HG03521 (cell line): Measurements from ENCODE around the gene TBC1D4.

Experiments used
- ATAC-seq: cut with Tn5 transposase; IDR thresholded peaks from one replicate; pipeline ENCODE4 v1.9.1; 2021; ENCODE audit warnings: mild to moderate bottlenecking, moderate library complexity; ENCODE audit not compliant: unreplicated experiment

The TBC1D4 gene

GRCh38 chr13:75421133-75421532, 60.8 kb downstream of the TBC1D4 start:
- no peak for ATAC-seq

- no peak for ATAC-seq
These were observed 62.3 kb downstream of the TBC1D4 start for GRCh38 chr13:75419656-75420055.

GRCh38 chr13:75418997-75419396, 63.0 kb downstream of the TBC1D4 start:
- ATAC-seq = no peak

- ATAC-seq = no peak
These were observed 63.7 kb downstream of the TBC1D4 start for GRCh38 chr13:75418186-75418843.

GRCh38 chr13:75417656-75418055, 64.3 kb downstream of the TBC1D4 start:
- no peak for ATAC-seq

- ATAC-seq = no peak
These were observed 65.0 kb downstream of the TBC1D4 start for GRCh38 chr13:75417012-75417384.

GRCh38 chr13:75416327-75417011, 65.5 kb downstream of the TBC1D4 start:
- ATAC-seq = peak; percentile 43

GRCh38 chr13:75415694-75416093, 66.3 kb downstream of the TBC1D4 start:
- no peak for ATAC-seq

GRCh38 chr13:75415171-75415570, 66.8 kb downstream of the TBC1D4 start:
- no peak for ATAC-seq

- no peak for ATAC-seq
These were observed 67.7 kb downstream of the TBC1D4 start for GRCh38 chr13:75414036-75414827.

- no peak for ATAC-seq
These were observed 69.9 kb downstream of the TBC1D4 start for GRCh38 chr13:75411924-75412537.

GRCh38 chr13:75410207-75410606, 71.8 kb downstream of the TBC1D4 start:
- ATAC-seq = no peak

- ATAC-seq = no peak
These were observed 74.0 kb downstream of the TBC1D4 start for GRCh38 chr13:75407998-75408397.

GRCh38 chr13:75407473-75407872, 74.5 kb downstream of the TBC1D4 start:
- no peak for ATAC-seq

- ATAC-seq = no peak
These were observed 75.8 kb downstream of the TBC1D4 start for GRCh38 chr13:75405976-75406703.

- ATAC-seq = no peak
These were observed 77.2 kb downstream of the TBC1D4 start for GRCh38 chr13:75404726-75405125.

- no peak for ATAC-seq
These were observed 79.2 kb downstream of the TBC1D4 start for GRCh38 chr13:75402787-75403186.

GRCh38 chr13:75400775-75401174, 81.2 kb downstream of the TBC1D4 start:
- ATAC-seq = no peak

- ATAC-seq = no peak
These were observed 82.1 kb downstream of the TBC1D4 start for GRCh38 chr13:75399879-75400217.

- no peak for ATAC-seq
These were observed 82.6 kb downstream of the TBC1D4 start for GRCh38 chr13:75399168-75399878.
